ENCODE results near the gene MSANTD7.

- TF ChIP-seq CTCF (IDR thresholded peaks at IDR 0.05) = no peak
- no peak for TF ChIP-seq POLR2A (IDR thresholded peaks at IDR 0.05)
These were observed 1.2 kb downstream of the MSANTD7 start for GRCh38 chr10:14839305-14839695.

Data from heart left ventricle (tissue), 13 donors.